Stomach (tissue), 4 donors: Measurements from ENCODE around the gene SPATA12.

Experiments
- CTCF ChIP-seq, 7 experiments: fragments of 450-650 bp in 4 of 7; fragments of 200-600 bp in 3 of 7; sonication (generic) in 3 of 7; IDR thresholded peaks; one replicate each; pipeline ENCODE4 v1.5.1; 2016 to 2019; ENCODE audit warnings: antibody characterized with exemption in 7 of 7, control low read depth in 2 of 7, mild to moderate bottlenecking in 1 of 7
- POLR2A ChIP-seq, 4 donors: fragments of 450-650 bp; IDR thresholded peaks; one replicate each; pipeline ENCODE4 v1.6.1; 2016; ENCODE audit warnings: antibody characterized with exemption in 4 of 4, control low read depth in 2 of 4, mild to moderate bottlenecking in 1 of 4, moderate library complexity in 1 of 4

- TF ChIP-seq CTCF (IDR thresholded peaks at IDR 0.05), result no peak
- no peak for TF ChIP-seq POLR2A (IDR thresholded peaks at IDR 0.05)
These were observed 30.5 kb upstream of the SPATA12 start for GRCh38 chr3:57029924-57030323.
